ENCODE results near the gene TSPY2.
"Not testable (repeated sequence)": the region's sequence is repeated elsewhere in the genome, so short reads cannot be mapped to it uniquely, and the experiment has no call there.

The TSPY2 gene

GRCh38 chrY:6245923-6246322, at the start of gene TSPY2:
Gene TSPY2, plus strand, starts transcription at chrY:6246223. Its CDS starts 46 bp downstream, at chrY:6246269.
- DNase-seq; in situ Hi-C loops (cut with MboI; ENCODE audit: low pct_unique_long_range_greater_than_20kb, low sequenced_read_pairs): not testable (repeated sequence)

GRCh38 chrY:6209565-6209964, 36.5 kb upstream of the TSPY2 start:
- DNase-seq; in situ Hi-C loops (cut with MboI; ENCODE audit: low pct_unique_long_range_greater_than_20kb, low sequenced_read_pairs): not testable (repeated sequence)

- DNase-seq; in situ Hi-C loops (cut with MboI; ENCODE audit: low pct_unique_long_range_greater_than_20kb, low sequenced_read_pairs): not testable (repeated sequence)
These were observed 29.0 kb upstream of the TSPY2 start for GRCh38 chrY:6217045-6217444.

- DNase-seq; in situ Hi-C loops (cut with MboI; ENCODE audit: low pct_unique_long_range_greater_than_20kb, low sequenced_read_pairs): not testable (repeated sequence)
These were observed 23.8 kb downstream of the TSPY2 start for GRCh38 chrY:6269839-6270238.
